ENCODE results near the gene HERC4.

DNA sequence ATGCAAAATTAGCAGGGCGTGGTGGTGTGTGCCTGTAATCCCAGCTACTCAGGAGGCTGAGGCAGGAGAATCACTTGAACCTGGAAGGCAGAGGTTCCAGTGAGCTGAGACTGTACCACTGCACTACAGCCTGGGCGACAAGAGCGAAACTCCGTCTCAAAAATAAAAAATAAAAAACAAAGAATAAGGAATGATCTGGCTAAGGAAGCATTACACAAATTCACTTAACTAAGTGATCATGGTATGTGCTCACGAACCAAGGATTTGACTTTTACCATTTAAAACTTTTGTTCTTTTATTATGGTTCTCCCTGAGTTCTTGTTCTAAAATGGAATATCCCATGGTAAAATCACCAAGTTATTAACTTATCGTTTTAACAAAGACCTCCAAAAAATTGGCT is 119.5 kb downstream of the HERC4 start:
- TF ChIP-seq CTCF (conservative IDR thresholded peaks at IDR 0.05; ENCODE audit: low read depth, low read length) (no peak), EZH2 (IDR thresholded peaks at IDR 0.05; ENCODE audit: low read length, unreplicated experiment) (no peak), EZH2phosphoT487 (IDR thresholded peaks at IDR 0.05; ENCODE audit: borderline replicate concordance, low read length) (no peak)

Data from PC-3 (cell line).